ENCODE results near the gene SMR3B.

SMR3B gene

GRCh38 chr4:70382691-70383181 lies at the start of gene SMR3B:
SMR3B (plus strand) TSS chr4:70383131; CDS start chr4:70384511, 1,380 bp downstream.
- no peak for DNase-seq
- ATAC-seq, result no peak

- no peak for ATAC-seq
- DNase-seq, result no peak
Observed at GRCh38 chr4:70334681-70335080, 48.2 kb upstream of the SMR3B start, which contains the start of gene CABS1. CABS1 (plus strand) TSS chr4:70334981; CDS start chr4:70335040, 59 bp downstream.

- DNase-seq (no peak), ATAC-seq (no peak)
Observed at GRCh38 chr4:70336043-70336442, 46.9 kb upstream of the SMR3B start.

- no peak for ATAC-seq
- no peak for DNase-seq
Observed at GRCh38 chr4:70337886-70338420, 45.0 kb upstream of the SMR3B start.

GRCh38 chr4:70356185-70356584 lies 26.7 kb upstream of the SMR3B start:
- DNase-seq (no peak), ATAC-seq (no peak)

- ATAC-seq, result no peak
Observed at GRCh38 chr4:70359115-70359661, 23.7 kb upstream of the SMR3B start.

GRCh38 chr4:70360460-70360859 lies 22.5 kb upstream of the SMR3B start, which contains the start of gene SMR3A:
SMR3A (plus strand) TSS chr4:70360760; CDS start chr4:70362116, 1,356 bp downstream.
- DNase-seq (no peak), ATAC-seq (no peak)

More at GRCh38 chr4:70359115-70359661, 23.7 kb upstream of the SMR3B start:
- no peak for DNase-seq

GRCh38 chr4:70364002-70364401 lies 18.9 kb upstream of the SMR3B start:
- no peak for DNase-seq
- no peak for ATAC-seq

GRCh38 chr4:70365479-70365878 lies 17.5 kb upstream of the SMR3B start:
- DNase-seq (no peak), ATAC-seq (no peak)

- no peak for ATAC-seq
- no peak for DNase-seq
Observed at GRCh38 chr4:70367813-70368212, 15.1 kb upstream of the SMR3B start.

GRCh38 chr4:70371987-70372386 lies 10.9 kb upstream of the SMR3B start:
- ATAC-seq (no peak), DNase-seq (no peak)

GRCh38 chr4:70372760-70373159 lies 10.2 kb upstream of the SMR3B start:
- DNase-seq (no peak), ATAC-seq (no peak)

- ATAC-seq, result no peak
Observed at GRCh38 chr4:70380578-70380977, 2.4 kb upstream of the SMR3B start.

GRCh38 chr4:70392057-70392776 lies 9.3 kb downstream of the SMR3B start:
- ATAC-seq (no peak), DNase-seq (no peak)

More at GRCh38 chr4:70380578-70380977, 2.4 kb upstream of the SMR3B start:
- DNase-seq, result no peak

- no peak for ATAC-seq
Observed at GRCh38 chr4:70397580-70397979, 14.6 kb downstream of the SMR3B start, which contains the start of gene OPRPN. OPRPN (plus strand) TSS chr4:70397940; CDS start chr4:70399286, 1,346 bp downstream.

GRCh38 chr4:70399319-70399718 lies 16.4 kb downstream of the SMR3B start:
- no peak for ATAC-seq
- no peak for DNase-seq

More at GRCh38 chr4:70397580-70397979, 14.6 kb downstream of the SMR3B start, which contains the start of gene OPRPN:
- no peak for DNase-seq

- ATAC-seq (no peak), DNase-seq (no peak)
Observed at GRCh38 chr4:70402762-70403161, 19.8 kb downstream of the SMR3B start.

- no peak for DNase-seq
- no peak for ATAC-seq
Observed at GRCh38 chr4:70405765-70406164, 22.8 kb downstream of the SMR3B start.

- ATAC-seq (no peak), DNase-seq (no peak)
Observed at GRCh38 chr4:70425306-70425705, 42.4 kb downstream of the SMR3B start.

GRCh38 chr4:70426789-70427188 lies 43.9 kb downstream of the SMR3B start:
- ATAC-seq, result no peak
- no peak for DNase-seq

GRCh38 chr4:70437197-70437596 lies 54.3 kb downstream of the SMR3B start:
- DNase-seq (no peak), ATAC-seq (no peak)
